SK-N-SH (cell line): ENCODE data around the gene RIOK3. TPM values are rescaled to one million over a fixed set of nuclear protein-coding genes. Genes with fewer than 3 reads are reported as not detected.

Experiments
- CTCF ChIA-PET: fragments of 300-600, 350-600 bp; formaldehyde crosslinking; extraction: SDS; loops from one replicate; lab custom pipeline; 2021; lab: Yijun Ruan, JAX
- POLR2A ChIA-PET: fragments of 350-600 bp; sonication (Branson Sonifier 250); formaldehyde crosslinking; extraction: SDS; loops from one replicate; lab custom pipeline; 2020; ENCODE audit warnings: antibody characterized with exemption, inconsistent platforms; lab: Yijun Ruan, JAX
- DNase-seq: peaks from one replicate; pipeline ENCODE4 v3.0.0; 2012
- H2AFZ ChIP-seq: fragments of 200-600 bp; sonication (generic); 2 replicates; pipeline ENCODE4 v1.8.1; 2016; ENCODE audit warnings: antibody characterized with exemption, mild to moderate bottlenecking, low read depth
- H3F3A ChIP-seq: fragments of 200-600 bp; sonication (generic); replicated peaks from 2 replicates; pipeline ENCODE3; 2016; ENCODE audit warnings: antibody characterized with exemption, mild to moderate bottlenecking; ENCODE audit not compliant: insufficient read depth
- H3K27ac ChIP-seq, 2 experiments: fragments of 200-500 bp in 1 of 2; fragments of 200-600 bp in 1 of 2; sonication (Bioruptor generic) in 1 of 2; sonication (generic), shearing (Covaris generic) in 1 of 2; 2 replicates each; pipeline versions ENCODE4 v1.5.1 to v1.6.1; 2014 to 2016; ENCODE audit warnings: low read depth in 2 of 2, inconsistent platforms in 1 of 2, low read length in 1 of 2, mild to moderate bottlenecking in 1 of 2, mixed read lengths in 1 of 2
- H3K27me3 ChIP-seq: fragments of 200-600 bp; sonication (generic), shearing (Covaris generic); 2 replicates; pipeline ENCODE4 v1.6.1; 2016; ENCODE audit warnings: mixed run types; ENCODE audit not compliant: insufficient read depth
- H3K36me3 ChIP-seq, 2 experiments: fragments of 200-500 bp in 1 of 2; fragments of 200-600 bp in 1 of 2; sonication (Bioruptor generic) in 1 of 2; sonication (generic) in 1 of 2; replicated peaks in 1 of 2; 2 replicates each; pipeline versions ENCODE3 to v1.5.1; 2014 to 2016; ENCODE audit warnings: low read length in 1 of 2, mild to moderate bottlenecking in 1 of 2; ENCODE audit not compliant: insufficient read depth in 2 of 2, control insufficient read depth in 1 of 2
- H3K4me1 ChIP-seq, 2 experiments: fragments of 200-500 bp in 1 of 2; fragments of 200-600 bp in 1 of 2; sonication (Bioruptor generic) in 1 of 2; sonication (generic), shearing (Covaris generic) in 1 of 2; 2 replicates each; pipeline versions ENCODE4 v1.5.1 to v1.6.1; 2014 to 2016; ENCODE audit warnings: low read depth in 1 of 2, low read length in 1 of 2, mixed run types in 1 of 2; ENCODE audit not compliant: insufficient read depth in 2 of 2, control insufficient read depth in 1 of 2
- H3K4me2 ChIP-seq: fragments of 200-600 bp; sonication (generic), shearing (Covaris generic); 2 replicates; pipeline ENCODE4 v1.6.1; 2017; ENCODE audit warnings: mixed run types
- H3K4me3 ChIP-seq, 2 experiments: fragments of 200-500 bp in 1 of 2; fragments of 200-600 bp in 1 of 2; sonication (Bioruptor generic) in 1 of 2; sonication (generic), shearing (Covaris generic) in 1 of 2; 2 replicates each; pipeline versions ENCODE4 v1.5.1 to v1.8.1; 2014 to 2016; ENCODE audit warnings: low read depth in 2 of 2, inconsistent platforms in 1 of 2, low read length in 1 of 2, mild to moderate bottlenecking in 1 of 2, mixed read lengths in 1 of 2, moderate library complexity in 1 of 2
- H3K79me2 ChIP-seq: fragments of 200-600 bp; sonication (generic); 2 replicates; pipeline ENCODE4 v1.8.1; 2017; ENCODE audit warnings: mild to moderate bottlenecking; ENCODE audit not compliant: insufficient read depth
- H3K9ac ChIP-seq: fragments of 200-600 bp; sonication (generic); 2 replicates; pipeline ENCODE4 v1.6.1; 2017; ENCODE audit warnings: mixed run types
- H3K9me2 ChIP-seq: fragments of 200-600 bp; sonication (generic); 2 replicates; pipeline ENCODE4 v1.6.1; 2017; ENCODE audit warnings: mixed run types
- H3K9me3 ChIP-seq: fragments of 200-600 bp; sonication (generic); 2 replicates; pipeline ENCODE4 v1.6.1; 2017; ENCODE audit warnings: mixed run types, mild to moderate bottlenecking, moderate library complexity
- H4K20me1 ChIP-seq: fragments of 200-600 bp; sonication (generic); 2 replicates; pipeline ENCODE4 v1.6.1; 2017; ENCODE audit warnings: mild to moderate bottlenecking, mixed run types; ENCODE audit not compliant: insufficient read depth
- EZH2phosphoT487 ChIP-seq: fragments of 200-600 bp; sonication (generic); IDR thresholded peaks from 2 replicates; pipeline ENCODE4 v1.6.1; 2017; ENCODE audit warnings: low read depth, mixed run types, mild to moderate bottlenecking, antibody characterized with exemption, moderate library complexity, borderline replicate concordance
- FOSL2 ChIP-seq: IDR thresholded peaks from 2 replicates; pipeline ENCODE4 v1.4.0; 2012; ENCODE audit warnings: low read depth, mild to moderate bottlenecking, moderate library complexity, borderline replicate concordance
- FOXM1 ChIP-seq: IDR thresholded peaks from 2 replicates; pipeline ENCODE4 v1.4.0; 2012; ENCODE audit warnings: low read depth, mild to moderate bottlenecking
- MEF2A ChIP-seq: IDR thresholded peaks from 2 replicates; pipeline ENCODE4 v1.4.0; 2012; ENCODE audit warnings: low read depth, borderline replicate concordance
- MXI1 ChIP-seq: IDR thresholded peaks from 2 replicates; pipeline ENCODE4 v1.6.1; 2012; ENCODE audit warnings: mild to moderate bottlenecking, low read depth, low read length, improper control_type of control experiment
- POLR2AphosphoS5 ChIP-seq: IDR thresholded peaks from 2 replicates; pipeline ENCODE4 v1.6.1; 2012; ENCODE audit warnings: low read depth, low read length
- RFX5 ChIP-seq: IDR thresholded peaks from 2 replicates; pipeline ENCODE4 v1.6.1; 2012; ENCODE audit warnings: mild to moderate bottlenecking, improper control_type of control experiment, low read length
- SIN3A ChIP-seq: IDR thresholded peaks from 2 replicates; pipeline ENCODE4 v1.6.1; 2012; ENCODE audit warnings: low read depth, mild to moderate bottlenecking, low read length, moderate library complexity, borderline replicate concordance
- SMC3 ChIP-seq: IDR thresholded peaks from 2 replicates; pipeline ENCODE4 v1.6.1; 2012; ENCODE audit warnings: low read depth, low read length, improper control_type of control experiment
- TCF12 ChIP-seq: IDR thresholded peaks from 2 replicates; pipeline ENCODE4 v1.4.0; 2012
- WGBS: methylation state at CpG from one replicate; pipeline ENCODE4 v1.1.6; 2017; ENCODE audit warnings: low lambda C conversion rate; 5-methylcytosine and 5-hydroxymethylcytosine counted together
- polyA plus RNA-seq, 3 experiments: library from polyadenylated mRNA; depleted of rRNA; stranded (reverse); fragments of >200 nt; gene quantifications; 2 replicates each; pipeline ENCODE4 v1.2.3, GENCODE V29; 2012
- TF ChIP-seq, protein P1 (sequence below): fragments of 150-350 bp; IDR thresholded peaks from 2 replicates; pipeline ENCODE4 v1.6.1; 2017; ENCODE audit warnings: antibody characterized with exemption, low read length, low read depth, borderline replicate concordance
- TF ChIP-seq, protein P2 (sequence below): IDR thresholded peaks from 2 replicates; pipeline ENCODE4; 2012
- TF ChIP-seq, protein P3 (sequence below): IDR thresholded peaks from 2 replicates; pipeline ENCODE4 v1.4.0; 2012; ENCODE audit warnings: low read depth, borderline replicate concordance

Gene RIOK3
- polyA plus RNA-seq, 1 of the 3 experiments (the other 2 are of a cell fraction): 12.3 TPM

DNA sequence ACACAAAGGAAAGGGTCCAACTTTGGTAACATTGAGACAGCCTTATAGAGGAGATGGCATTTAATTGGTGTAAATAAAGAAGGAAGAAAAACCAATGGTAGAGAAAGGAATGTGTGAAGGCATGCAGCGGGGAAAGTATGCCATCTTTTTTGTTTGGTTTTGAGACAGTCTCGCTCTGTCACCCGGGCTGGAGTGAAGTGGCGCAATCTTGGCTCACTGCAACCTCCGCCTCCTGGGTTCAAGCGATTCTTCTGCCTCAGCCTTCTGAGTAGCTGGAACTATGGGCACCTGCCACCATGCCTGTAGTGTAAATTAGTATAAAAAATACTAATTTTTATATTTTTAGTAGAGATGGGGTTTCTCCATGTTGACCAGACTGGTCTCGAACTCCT is 6.4 kb downstream of the RIOK3 start:
- Histone ChIP-seq H2AFZ (no peak overlapping the region), H3K4me2 (no peak overlapping the region), H3K79me2 (peaks cover 91% of the 10 kb centered on the region), H3K36me3 (peaks cover 23 to 29% of the 10 kb centered on the region in 2 experiments), H3K4me3 (no peak overlapping the region), H3K27ac (no peak overlapping the region), H3K27me3 (no peaks in the 10 kb centered on the region), H3K9me2 (no peaks in the 10 kb centered on the region), H4K20me1 (peaks cover 82% of the 10 kb centered on the region), H3K9me3 (no peaks in the 10 kb centered on the region), H3F3A (peaks cover 3% of the 10 kb centered on the region), H3K9ac (no peak overlapping the region), H3K4me1 (no peaks in the 10 kb centered on the region; a peak in 2 of 4 replicates)
- no peak for TF ChIP-seq SIN3A
- TF ChIP-seq EZH2phosphoT487: no peak
- TF ChIP-seq TCF12: no peak
- no peak for TF ChIP-seq RFX5
- POLR2A ChIA-PET: no interaction called here
- 98% methylated on average over 7 of the region's 7 CpGs for WGBS
- CTCF ChIA-PET: no interaction called here
- no peak for DNase-seq

- Histone ChIP-seq H3K4me2 (no peak overlapping the region), H3K79me2 (peaks cover 84% of the 10 kb centered on the region), H3K4me3 (no peak overlapping the region), H4K20me1 (peaks cover 75% of the 10 kb centered on the region), H3F3A (peaks cover 3% of the 10 kb centered on the region), H3K9me3 (no peaks in the 10 kb centered on the region)
- no peak for DNase-seq
- WGBS: 93% methylated on average over 2 of the region's 2 CpGs
- POLR2A ChIA-PET: no interaction called here
- TF ChIP-seq, protein P1, sequence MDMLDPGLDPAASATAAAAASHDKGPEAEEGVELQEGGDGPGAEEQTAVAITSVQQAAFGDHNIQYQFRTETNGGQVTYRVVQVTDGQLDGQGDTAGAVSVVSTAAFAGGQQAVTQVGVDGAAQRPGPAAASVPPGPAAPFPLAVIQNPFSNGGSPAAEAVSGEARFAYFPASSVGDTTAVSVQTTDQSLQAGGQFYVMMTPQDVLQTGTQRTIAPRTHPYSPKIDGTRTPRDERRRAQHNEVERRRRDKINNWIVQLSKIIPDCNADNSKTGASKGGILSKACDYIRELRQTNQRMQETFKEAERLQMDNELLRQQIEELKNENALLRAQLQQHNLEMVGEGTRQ: no peak
- TF ChIP-seq MEF2A: no peak
- TF ChIP-seq MXI1: no peak
- TF ChIP-seq, protein P2, sequence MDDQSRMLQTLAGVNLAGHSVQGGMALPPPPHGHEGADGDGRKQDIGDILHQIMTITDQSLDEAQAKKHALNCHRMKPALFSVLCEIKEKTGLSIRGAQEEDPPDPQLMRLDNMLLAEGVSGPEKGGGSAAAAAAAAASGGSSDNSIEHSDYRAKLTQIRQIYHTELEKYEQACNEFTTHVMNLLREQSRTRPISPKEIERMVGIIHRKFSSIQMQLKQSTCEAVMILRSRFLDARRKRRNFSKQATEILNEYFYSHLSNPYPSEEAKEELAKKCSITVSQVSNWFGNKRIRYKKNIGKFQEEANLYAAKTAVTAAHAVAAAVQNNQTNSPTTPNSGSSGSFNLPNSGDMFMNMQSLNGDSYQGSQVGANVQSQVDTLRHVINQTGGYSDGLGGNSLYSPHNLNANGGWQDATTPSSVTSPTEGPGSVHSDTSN: no peak
- TF ChIP-seq SMC3: no peak
- TF ChIP-seq FOXM1: no peak
- TF ChIP-seq, protein P3, sequence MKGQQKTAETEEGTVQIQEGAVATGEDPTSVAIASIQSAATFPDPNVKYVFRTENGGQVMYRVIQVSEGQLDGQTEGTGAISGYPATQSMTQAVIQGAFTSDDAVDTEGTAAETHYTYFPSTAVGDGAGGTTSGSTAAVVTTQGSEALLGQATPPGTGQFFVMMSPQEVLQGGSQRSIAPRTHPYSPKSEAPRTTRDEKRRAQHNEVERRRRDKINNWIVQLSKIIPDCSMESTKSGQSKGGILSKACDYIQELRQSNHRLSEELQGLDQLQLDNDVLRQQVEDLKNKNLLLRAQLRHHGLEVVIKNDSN: no peak
- no peak for TF ChIP-seq POLR2AphosphoS5
- no peak for TF ChIP-seq FOSL2
- TF ChIP-seq, all 33 proteins: peak for 0
- no peak overlapping the region for H2AFZ ChIP-seq
- CTCF ChIA-PET: interaction anchor here (1.0 to 1.2 kb wide), 2 partner anchors 12 to 38 kb away, joined by 3 to 5 read pairs; no protein-coding TSS in a partner anchor
- H3K9me2 ChIP-seq: no peaks in the 10 kb centered on the region
- no peak overlapping the region for H3K27ac ChIP-seq
- H3K9ac ChIP-seq: no peak overlapping the region
- no peaks in the 10 kb centered on the region; a peak in 1 of 4 replicates for H3K4me1 ChIP-seq
- peaks cover 29 to 38% of the 10 kb centered on the region in 2 experiments for H3K36me3 ChIP-seq
- no peaks in the 10 kb centered on the region for H3K27me3 ChIP-seq
These were observed 7.5 kb downstream of the RIOK3 start for GRCh38 chr18:23460285-23461273.
